ENCODE results near the gene RLN3. TPM values are rescaled to one million over a fixed set of nuclear protein-coding genes. Genes with fewer than 3 reads are reported as not detected.

Gene RLN3
- total and polyA plus RNA-seq, 2 of the 8 experiments (the other 6 are each of a cell fraction or from before 2014, with no cell fraction given), result not detected

GRCh38 chr19:14004619-14005348 is 23.2 kb upstream of the RLN3 start (continued):
- TF ChIP-seq YY1 (IDR thresholded peaks at IDR 0.05; ENCODE audit: low read depth, low read length), result no peak
- no peak for TF ChIP-seq RAD21 (IDR thresholded peaks at IDR 0.05 in 1 of 2, conservative IDR thresholded peaks at IDR 0.05 in 1 of 2; ENCODE audit: low read depth in 2 of 2, low read length in 2 of 2)
- no peak for TF ChIP-seq TEAD4 (IDR thresholded peaks at IDR 0.05; ENCODE audit: low read depth, low read length)
